Stimulated activated effector memory CD8-positive, alpha-beta T cell treated with anti-CD3 and anti-CD28 coated beads, Interleukin-12 subunit alpha, Interleukin-12 subunit beta, amount 100 ng/mL, for 72 hours (primary cell): Measurements from ENCODE around the gene TIGD6.

Experiments used
- ATAC-seq: fragments of 150-1000 bp; cut with Tn5 transposase; 2 replicates; pipeline ENCODE4 v1.10.0; 2021
- DNase-seq, 2 donors: peaks; one replicate each; pipeline ENCODE4 v3.0.0; 2021 to 2022; ENCODE audit warnings: low spot score in 2 of 2
- H3K27ac Mint-ChIP-seq: one replicate; pipeline ENCODE4 v1.8.0; 2022; ENCODE audit warnings: mild to moderate bottlenecking, mixed read lengths
- H3K36me3 Mint-ChIP-seq: one replicate; pipeline ENCODE4 v1.8.0; 2022; ENCODE audit warnings: mild to moderate bottlenecking, mixed read lengths
- H3K4me1 Mint-ChIP-seq: one replicate; pipeline ENCODE4 v1.8.0; 2022; ENCODE audit warnings: mixed read lengths
- H3K4me3 Mint-ChIP-seq: one replicate; pipeline ENCODE4 v1.8.0; 2022; ENCODE audit warnings: mild to moderate bottlenecking, mixed read lengths
- H3K9me3 Mint-ChIP-seq: one replicate; pipeline ENCODE4 v1.8.0; 2022; ENCODE audit warnings: mixed read lengths

The TIGD6 gene

DNA sequence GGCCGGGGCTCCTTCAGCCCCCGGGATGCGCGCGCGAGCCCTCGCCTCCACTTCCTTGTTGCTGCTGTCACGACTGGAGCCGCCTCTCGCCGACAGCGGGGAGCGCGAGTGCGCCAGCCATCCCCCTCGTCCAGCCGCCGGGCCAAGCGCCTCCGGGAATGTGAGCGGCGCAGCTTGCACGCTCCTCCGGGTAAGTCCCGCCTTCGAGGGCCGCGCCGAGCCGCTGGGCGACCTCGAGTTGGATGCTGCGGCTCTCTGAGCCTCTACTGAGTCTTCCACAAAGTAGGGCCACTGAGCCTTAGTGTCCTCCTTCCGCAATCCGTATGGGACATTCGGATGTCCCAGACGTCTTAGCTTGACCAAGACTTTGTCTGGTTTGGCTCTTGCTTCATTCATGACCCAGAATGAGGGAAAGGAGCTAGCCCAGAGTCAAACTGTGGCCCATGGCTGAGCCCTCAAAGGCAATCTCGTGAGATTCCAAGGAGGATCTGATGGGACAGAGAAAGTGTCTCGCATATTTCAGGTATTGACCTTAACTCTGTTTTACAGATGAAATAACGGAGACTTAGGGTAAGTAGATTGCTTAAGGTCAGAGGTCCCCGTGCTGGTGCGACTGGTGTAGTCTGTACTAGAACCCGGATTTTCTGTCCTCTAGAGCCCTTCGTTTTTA lies 671 bp upstream of the TIGD6 start:
- peak; percentile 47 for ATAC-seq
- Mint-ChIP-seq H3K4me3 (peak overlapping the region; percentile 77), H3K27ac (peak overlapping the region; percentile 89), H3K36me3 (peaks cover 51% of the 10 kb centered on the region), H3K4me1 (peaks cover 54% of the 10 kb centered on the region), H3K9me3 (no peaks in the 10 kb centered on the region)
- DNase-seq: peak; percentile 31 to 68

DNA sequence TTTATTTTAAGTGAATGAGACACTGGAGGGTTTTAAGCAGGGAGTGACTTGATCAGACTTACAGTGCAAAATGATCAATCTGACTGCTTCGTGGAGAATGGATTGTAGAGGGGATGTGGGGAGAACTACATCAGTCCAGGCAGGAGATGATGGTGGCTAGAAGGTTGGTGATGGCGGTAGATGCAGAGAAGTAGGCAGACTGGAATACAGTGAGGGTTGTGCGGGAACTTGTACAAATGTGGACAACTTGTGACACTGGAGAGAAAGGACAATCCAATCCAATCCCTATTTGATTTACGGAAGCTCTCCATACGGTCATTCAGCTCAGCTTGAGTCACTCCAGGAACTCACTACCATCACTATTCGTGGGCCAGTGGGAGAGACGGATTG lies 593 bp downstream of the TIGD6 start:
- Mint-ChIP-seq H3K4me3 (peak overlapping the region; percentile 77), H3K27ac (peak overlapping the region; percentile 89), H3K4me1 (peaks cover 53% of the 10 kb centered on the region), H3K36me3 (peaks cover 39% of the 10 kb centered on the region), H3K9me3 (no peaks in the 10 kb centered on the region)
- ATAC-seq (no peak), DNase-seq (no peak)

DNA sequence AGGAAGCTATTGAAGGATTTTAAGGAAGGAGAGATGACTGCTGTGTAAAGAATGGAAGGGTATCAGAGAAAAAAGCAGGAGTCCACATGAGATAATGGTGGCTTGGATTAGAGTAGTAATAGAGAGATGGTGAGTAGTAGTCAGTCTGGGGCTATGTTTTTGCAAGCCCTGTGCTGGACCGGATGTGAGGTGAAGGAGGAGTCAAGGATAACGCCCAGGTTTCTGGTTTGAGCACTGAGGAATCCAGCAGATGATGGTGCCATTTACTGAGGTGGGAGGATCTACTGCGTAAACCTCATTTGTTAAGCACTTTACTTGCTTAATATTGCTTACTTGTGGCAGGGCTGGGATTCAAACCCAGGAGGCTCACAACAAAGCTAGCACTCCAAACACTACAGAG lies 1.1 kb downstream of the TIGD6 start:
- H3K36me3 Mint-ChIP-seq: peaks cover 34% of the 10 kb centered on the region

DNA sequence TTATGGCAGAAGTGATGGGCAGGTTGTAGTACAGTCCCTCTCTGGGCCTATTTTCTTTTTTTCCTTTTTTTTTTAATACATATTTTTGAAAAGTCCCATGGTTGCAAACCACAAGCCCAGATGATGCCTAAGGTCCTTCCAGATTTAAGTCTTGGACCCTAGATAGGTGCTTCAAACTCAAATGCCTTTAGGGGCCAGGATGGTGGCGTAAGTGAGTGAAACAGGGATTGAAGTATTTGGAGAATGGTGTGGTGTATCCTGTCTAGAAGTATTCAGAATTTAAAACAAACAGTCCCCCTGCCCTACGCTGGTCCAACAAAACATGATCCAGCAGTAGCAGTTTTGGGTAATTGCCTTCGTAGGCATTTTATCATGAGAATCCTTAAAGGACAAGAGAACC lies 2.2 kb downstream of the TIGD6 start:
- no peak overlapping the region for H3K4me3 Mint-ChIP-seq
- no peak overlapping the region for H3K27ac Mint-ChIP-seq
- DNase-seq (no peak), ATAC-seq (no peak)
- peaks cover 23% of the 10 kb centered on the region for H3K36me3 Mint-ChIP-seq
- no peaks in the 10 kb centered on the region for H3K9me3 Mint-ChIP-seq
- H3K4me1 Mint-ChIP-seq: peaks cover 38% of the 10 kb centered on the region

More for the DNA sequence above, 1.1 kb downstream of the TIGD6 start:
- H3K27ac Mint-ChIP-seq: peak overlapping the region; percentile 89
- DNase-seq: no peak
- H3K4me3 Mint-ChIP-seq: peak overlapping the region; percentile 77
- no peak for ATAC-seq
- peaks cover 48% of the 10 kb centered on the region for H3K4me1 Mint-ChIP-seq
- H3K9me3 Mint-ChIP-seq: no peaks in the 10 kb centered on the region

DNA sequence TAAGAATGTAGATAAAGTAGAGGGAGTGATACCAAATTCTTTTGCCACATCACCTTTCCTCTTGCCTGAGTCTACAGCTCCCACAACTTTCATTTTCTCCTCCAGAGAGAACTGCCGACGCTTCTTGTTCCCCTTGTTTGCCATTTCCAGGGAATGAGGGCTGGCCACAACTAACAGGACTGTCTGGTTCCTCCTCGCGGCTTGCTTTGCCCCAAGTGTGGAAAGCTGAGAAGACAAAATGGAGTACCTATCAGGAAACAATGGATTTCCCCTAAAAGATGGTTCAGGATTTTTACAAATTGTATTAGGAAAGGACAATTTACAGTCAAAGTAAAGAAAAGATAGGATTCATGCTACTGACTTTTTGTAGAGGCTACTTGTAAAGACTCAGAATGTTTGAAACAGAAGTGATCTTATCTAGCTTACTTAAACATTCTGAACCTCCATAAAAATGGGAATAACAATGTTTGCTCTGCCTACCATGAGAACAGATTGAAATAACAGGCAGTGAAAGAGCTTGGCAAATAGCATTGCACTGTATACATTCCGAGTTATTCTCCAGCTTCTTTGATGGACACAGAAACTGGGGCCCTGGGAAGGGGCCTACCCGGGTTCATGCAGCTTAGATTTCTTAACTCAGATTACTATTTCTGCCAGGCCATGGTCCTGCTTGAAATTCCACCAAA lies 4.1 kb downstream of the TIGD6 start:
- H3K27ac Mint-ChIP-seq: peak overlapping the region; percentile 8
- ATAC-seq (no peak), DNase-seq (no peak)
- peaks cover 20% of the 10 kb centered on the region for H3K4me1 Mint-ChIP-seq
- no peak overlapping the region for H3K4me3 Mint-ChIP-seq
- H3K36me3 Mint-ChIP-seq: peaks cover 4% of the 10 kb centered on the region
- no peaks in the 10 kb centered on the region for H3K9me3 Mint-ChIP-seq

DNA sequence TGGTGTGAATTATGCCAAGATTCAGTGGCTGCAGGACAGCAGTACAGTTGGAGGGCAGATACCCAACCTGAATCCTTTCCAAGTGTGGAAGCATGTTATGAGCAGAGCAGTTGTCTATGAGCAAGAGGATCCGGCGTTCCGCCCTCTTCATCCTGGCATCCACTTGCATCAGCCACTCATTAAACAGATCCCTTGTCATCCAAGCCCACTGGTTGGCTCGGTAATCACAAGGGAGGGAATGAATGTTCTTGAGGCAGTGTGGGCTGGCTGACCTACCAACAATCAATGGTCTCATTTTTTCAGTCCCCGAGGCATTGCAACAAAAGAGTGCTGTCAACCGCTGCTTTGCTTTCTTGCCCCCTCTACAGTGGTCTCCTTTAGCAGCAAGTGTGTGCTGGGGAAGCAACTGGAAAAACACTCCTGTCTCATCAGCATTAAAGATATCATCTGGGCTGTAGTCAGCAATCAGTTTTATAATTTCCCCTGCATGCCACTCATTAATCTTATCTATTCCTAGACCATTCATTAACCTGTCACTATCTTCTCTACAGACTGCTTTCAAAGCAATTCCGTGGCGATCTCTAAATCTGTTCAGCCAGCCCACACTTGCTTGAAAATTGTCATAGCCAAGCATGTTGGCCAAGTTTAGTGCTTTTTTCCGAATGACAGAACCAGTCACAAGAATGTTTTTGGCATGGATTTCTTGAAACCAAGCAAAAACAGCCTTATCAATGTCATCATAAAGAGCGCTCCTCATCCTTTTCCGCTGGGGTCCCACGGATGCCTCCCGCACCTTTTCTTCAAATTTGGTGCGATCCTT lies 4.9 kb downstream of the TIGD6 start:
- peaks cover 20% of the 10 kb centered on the region for H3K4me1 Mint-ChIP-seq
- H3K4me3 Mint-ChIP-seq: no peak overlapping the region
- H3K9me3 Mint-ChIP-seq: no peaks in the 10 kb centered on the region
- peak overlapping the region; percentile 8 for H3K27ac Mint-ChIP-seq
- no peaks in the 10 kb centered on the region for H3K36me3 Mint-ChIP-seq
- DNase-seq (no peak), ATAC-seq (no peak)

DNA sequence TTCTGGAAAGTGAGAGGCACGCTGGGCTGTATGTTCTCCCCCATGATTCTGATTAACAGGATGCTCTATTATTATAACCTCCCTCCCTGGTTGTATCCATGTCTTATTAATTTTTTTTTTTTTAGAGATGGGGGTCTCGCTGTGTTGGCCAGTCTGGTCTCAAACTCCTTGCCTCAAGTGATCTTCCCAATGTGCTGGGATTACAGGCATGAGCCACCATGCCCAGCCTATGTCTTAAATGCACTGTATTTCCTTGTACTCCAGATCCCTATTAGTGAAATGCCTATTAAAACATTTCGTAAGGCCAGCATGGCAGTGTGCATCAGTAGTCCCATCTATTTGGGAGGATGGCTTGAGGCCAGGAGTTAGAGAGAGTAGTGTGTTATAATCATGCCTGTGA lies 7.0 kb downstream of the TIGD6 start:
- Mint-ChIP-seq H3K4me3 (no peak overlapping the region), H3K27ac (no peak overlapping the region), H3K4me1 (peaks cover under 1% of the 10 kb centered on the region), H3K36me3 (no peaks in the 10 kb centered on the region), H3K9me3 (no peaks in the 10 kb centered on the region)
- ATAC-seq: no peak
- DNase-seq: no peak

DNA sequence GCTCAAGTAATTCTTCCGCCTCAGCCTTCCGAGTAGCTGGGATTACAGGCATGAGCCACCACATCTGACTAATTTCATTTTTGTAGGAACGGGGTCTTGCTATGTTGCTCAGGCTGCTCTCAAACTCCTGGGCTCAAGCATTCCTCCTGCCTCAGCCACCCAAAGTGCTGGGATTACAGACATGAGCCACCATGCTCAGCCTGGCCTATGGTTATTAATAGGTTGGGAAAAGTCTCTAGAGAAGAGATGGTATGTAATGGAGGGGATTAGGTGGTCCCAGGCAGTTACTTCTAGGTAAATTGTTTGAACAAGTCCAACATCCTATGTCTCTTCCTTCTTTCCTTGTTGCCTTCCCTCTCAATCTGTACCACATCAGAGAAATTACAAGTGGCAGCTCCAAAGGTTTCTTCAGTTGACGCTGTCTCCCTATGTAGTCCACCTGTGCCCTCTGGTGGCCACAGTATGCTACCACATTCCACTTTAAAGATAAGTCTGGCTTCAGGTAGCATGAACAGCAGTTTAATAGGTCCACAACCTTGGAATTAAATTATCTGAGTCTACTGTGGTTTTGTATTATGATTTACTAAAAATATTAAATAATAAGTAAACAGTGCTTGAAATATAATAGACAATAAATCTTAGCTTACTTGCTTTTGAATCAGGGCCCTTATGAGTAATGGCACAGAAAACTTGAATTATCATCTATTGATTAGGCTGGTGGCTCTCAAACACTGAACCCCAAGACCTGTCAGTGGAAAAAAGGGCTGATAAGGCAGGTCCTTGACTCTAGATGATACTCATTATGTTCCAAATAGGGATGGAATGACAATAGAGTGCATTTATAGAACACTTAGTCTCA lies 9.7 kb downstream of the TIGD6 start:
- H3K9me3 Mint-ChIP-seq: no peaks in the 10 kb centered on the region
- ATAC-seq: peak; percentile 78
- no peaks in the 10 kb centered on the region for H3K36me3 Mint-ChIP-seq
- H3K27ac Mint-ChIP-seq: no peak overlapping the region
- no peak overlapping the region for H3K4me3 Mint-ChIP-seq
- peak; percentile 45 to 68 for DNase-seq
- no peaks in the 10 kb centered on the region for H3K4me1 Mint-ChIP-seq

DNA sequence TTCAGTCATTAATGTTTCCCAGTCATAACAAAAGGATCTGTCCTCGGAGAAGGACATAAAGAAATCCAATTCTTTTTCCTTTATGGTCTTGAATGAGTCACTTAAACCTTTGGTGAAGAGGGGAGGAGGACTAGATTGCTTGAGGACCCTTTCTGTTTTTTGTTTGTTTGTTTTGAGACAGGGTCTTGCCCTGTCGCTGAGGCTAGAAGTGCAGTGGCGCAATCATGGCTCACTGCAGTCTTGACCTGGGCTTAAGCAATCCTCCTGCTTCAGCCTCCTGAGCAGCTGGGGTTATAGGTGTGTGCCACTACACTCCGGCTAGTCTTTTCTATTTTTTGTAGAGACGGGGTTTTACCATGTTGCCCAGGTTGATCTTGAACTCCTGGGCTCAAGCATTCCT lies 12.3 kb downstream of the TIGD6 start:
- H3K9me3 Mint-ChIP-seq: no peaks in the 10 kb centered on the region
- no peak for DNase-seq
- ATAC-seq: no peak
- no peaks in the 10 kb centered on the region for H3K4me1 Mint-ChIP-seq
- no peak overlapping the region for H3K4me3 Mint-ChIP-seq
- H3K36me3 Mint-ChIP-seq: no peaks in the 10 kb centered on the region
- H3K27ac Mint-ChIP-seq: no peak overlapping the region

DNA sequence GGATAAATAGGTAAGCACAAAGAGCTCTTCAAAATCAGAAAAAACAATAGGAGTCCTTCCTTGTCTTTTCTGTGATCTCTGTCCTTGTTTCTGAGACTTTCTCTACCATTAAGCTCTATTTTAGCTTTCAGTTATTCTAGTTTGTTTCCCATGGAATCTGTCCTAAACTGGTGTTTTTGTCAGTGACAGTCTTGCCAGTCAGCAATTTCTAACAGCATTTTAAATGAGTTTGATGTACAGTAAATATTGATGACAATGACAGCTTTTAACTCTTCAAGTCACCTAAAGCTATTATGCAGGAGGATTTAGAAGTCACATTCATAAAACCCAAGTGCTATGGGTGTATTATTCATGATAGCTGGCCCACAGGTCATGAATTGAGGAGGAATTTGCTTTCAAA lies 17.9 kb downstream of the TIGD6 start:
- no peaks in the 10 kb centered on the region for H3K9me3 Mint-ChIP-seq
- no peak overlapping the region for H3K27ac Mint-ChIP-seq
- DNase-seq: no peak
- no peak for ATAC-seq
- no peaks in the 10 kb centered on the region for H3K4me1 Mint-ChIP-seq
- no peak overlapping the region for H3K4me3 Mint-ChIP-seq
- H3K36me3 Mint-ChIP-seq: peaks cover 28% of the 10 kb centered on the region

DNA sequence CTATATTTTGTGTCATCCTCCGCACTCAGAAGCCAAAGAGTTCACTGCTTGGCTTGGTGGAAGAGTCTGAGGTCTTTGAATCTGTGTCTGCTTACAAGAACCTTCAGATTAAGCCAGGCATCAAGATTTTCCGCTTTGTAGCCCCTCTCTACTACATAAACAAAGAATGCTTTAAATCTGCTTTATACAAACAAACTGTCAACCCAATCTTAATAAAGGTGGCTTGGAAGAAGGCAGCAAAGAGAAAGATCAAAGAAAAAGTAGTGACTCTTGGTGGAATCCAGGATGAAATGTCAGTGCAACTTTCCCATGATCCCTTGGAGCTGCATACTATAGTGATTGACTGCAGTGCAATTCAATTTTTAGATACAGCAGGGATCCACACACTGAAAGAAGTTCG lies 19.2 kb downstream of the TIGD6 start:
- no peaks in the 10 kb centered on the region for H3K9me3 Mint-ChIP-seq
- no peak for ATAC-seq
- DNase-seq: no peak
- no peaks in the 10 kb centered on the region for H3K4me1 Mint-ChIP-seq
- no peak overlapping the region for H3K27ac Mint-ChIP-seq
- no peak overlapping the region for H3K4me3 Mint-ChIP-seq
- H3K36me3 Mint-ChIP-seq: peaks cover 31% of the 10 kb centered on the region

DNA sequence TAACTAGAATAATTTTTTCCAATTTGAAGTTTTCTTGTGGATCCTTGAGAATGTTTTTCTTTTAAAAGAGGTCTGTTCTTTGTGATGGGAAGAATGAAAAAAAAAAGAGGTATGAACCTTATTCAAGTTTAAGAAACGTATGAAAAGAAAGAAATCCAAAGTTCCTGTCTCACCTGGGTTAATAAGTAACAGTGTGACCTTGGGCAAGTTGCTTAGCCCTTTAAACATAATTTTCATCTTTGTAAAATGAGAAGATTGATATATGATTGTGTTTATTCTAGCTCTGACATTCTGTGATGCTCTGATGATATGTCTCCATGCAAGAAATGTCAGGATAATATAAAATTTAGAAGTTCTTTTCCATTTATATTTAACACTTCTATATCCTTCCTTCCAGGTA lies 20.6 kb downstream of the TIGD6 start:
- Mint-ChIP-seq H3K36me3 (peaks cover 31% of the 10 kb centered on the region), H3K4me3 (no peak overlapping the region), H3K9me3 (no peaks in the 10 kb centered on the region), H3K27ac (no peak overlapping the region), H3K4me1 (no peaks in the 10 kb centered on the region)
- no peak for DNase-seq
- no peak for ATAC-seq

DNA sequence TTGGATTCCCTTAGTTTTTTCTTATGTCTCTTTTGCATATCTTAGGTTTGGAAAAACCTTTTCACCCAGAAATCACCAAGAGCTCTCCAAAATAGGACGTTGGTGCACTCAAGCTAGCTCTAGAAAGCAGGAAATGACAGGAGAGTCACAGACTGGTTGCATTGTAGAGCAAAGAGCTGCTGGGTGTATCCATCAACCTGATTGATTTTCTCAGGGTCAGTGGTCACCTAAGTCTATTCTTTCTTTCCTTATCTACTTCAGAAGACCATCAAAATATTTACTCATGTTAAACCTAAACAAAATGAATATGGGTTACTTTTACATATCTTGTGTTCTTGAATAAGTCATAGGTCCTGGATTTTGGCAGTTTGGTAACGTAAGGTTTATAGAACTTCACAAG lies 25.0 kb downstream of the TIGD6 start:
- Mint-ChIP-seq H3K27ac (no peak overlapping the region), H3K9me3 (no peaks in the 10 kb centered on the region), H3K36me3 (peaks cover 30% of the 10 kb centered on the region), H3K4me3 (no peak overlapping the region), H3K4me1 (peaks cover 5% of the 10 kb centered on the region)
- ATAC-seq (no peak), DNase-seq (no peak)

DNA sequence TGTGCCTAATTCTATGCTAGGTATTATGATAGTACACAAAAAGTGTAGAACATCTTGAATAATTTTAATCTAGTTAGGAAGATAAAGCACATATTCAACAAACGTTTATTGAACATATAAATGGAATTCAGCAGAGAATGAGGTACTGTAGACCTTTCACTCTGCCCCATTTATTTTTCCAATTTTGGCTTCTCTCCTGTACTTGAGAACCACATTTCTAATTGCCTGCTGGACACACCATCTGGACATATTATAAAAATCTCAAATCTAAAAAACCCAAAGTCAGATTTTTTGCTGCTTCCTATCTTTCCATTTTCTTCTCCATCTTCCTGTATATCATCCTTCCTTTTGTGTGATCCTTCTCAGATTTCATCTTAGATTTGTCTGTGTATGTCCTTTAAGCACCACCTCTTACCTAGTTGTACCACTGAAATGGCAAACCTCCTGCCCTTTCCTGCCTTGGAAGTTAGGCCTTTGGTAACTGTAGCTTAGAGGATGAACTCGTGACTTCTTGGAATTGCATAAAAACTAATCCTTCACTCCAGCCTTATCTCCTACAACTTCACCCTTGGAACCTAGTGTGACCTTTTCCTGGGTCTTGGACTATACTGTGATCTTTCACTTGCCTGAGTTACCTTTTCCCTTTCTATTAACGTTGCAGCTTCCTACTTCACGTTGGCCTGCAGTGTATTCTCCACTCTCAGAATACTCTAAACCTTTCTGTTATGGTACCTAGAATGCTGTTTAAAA lies 31.1 kb downstream of the TIGD6 start:
- Mint-ChIP-seq H3K36me3 (no peaks in the 10 kb centered on the region), H3K27ac (no peak overlapping the region), H3K4me3 (no peak overlapping the region), H3K4me1 (peaks cover 5% of the 10 kb centered on the region), H3K9me3 (no peaks in the 10 kb centered on the region)
- no peak for DNase-seq
- no peak for ATAC-seq
